ENCODE measurements around the gene POLR2J. TPM values are rescaled to one million over a fixed set of nuclear protein-coding genes. Genes with fewer than 3 reads are reported as not detected.

POLR2J gene
- total RNA-seq, 4 donors from 2014 or later = 9.3 to 19.2 (median 15.9) TPM

GRCh38 chr7:102432442-102433218 is 46.1 kb downstream of the POLR2J start:
- intact Hi-C loops (cut with DNase I; ENCODE audit: low total_unique reads) = no loop called here
- H3K4me3 ChIP-seq (ENCODE audit: low read depth, poor library complexity, severe bottlenecking) = peak overlapping the region; percentile 48
- no peak for DNase-seq (ENCODE audit: low spot score in 2 of 2)
- 31 to 32% methylated on average over 27 of the region's 27 CpGs for WGBS, 2 donors
- no peak for TF ChIP-seq CTCF (IDR thresholded peaks at IDR 0.05)
- no peak for TF ChIP-seq POLR2A (IDR thresholded peaks at IDR 0.05)

DNA sequence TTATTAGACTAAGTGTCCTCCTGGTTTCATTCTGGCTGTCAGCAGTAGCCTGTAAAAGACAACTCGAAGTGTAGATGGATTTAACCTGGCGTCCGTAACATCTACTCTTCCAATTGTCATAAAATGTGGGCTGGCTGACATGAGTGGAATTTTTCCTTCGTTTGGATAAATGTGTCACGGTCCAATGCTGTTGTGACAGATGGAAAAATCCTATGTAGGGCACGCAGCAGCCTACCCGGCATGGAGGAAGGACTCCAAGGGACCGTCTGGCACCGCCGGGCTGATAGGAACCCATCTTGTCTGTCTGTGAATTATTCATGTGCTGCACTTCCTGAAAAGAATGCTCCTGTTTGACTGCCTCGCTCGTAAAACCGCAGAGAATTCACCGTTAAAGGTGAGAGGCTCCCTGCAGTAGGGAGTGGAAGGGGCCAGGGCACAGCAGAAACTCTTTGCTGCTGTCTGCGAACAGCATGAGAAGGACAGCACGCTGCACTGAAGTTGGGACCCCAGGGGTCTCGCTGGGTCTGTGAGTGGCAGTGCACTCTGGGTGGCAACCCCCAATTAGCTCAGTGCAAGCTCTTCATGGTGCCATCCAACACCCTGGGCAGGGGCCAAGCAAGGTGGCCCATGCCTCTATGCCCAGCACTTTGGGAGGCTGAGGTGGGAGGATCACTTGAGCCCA is 47.0 kb downstream of the POLR2J start:
- WGBS, 2 donors = 32 to 43% methylated on average over 17 of the region's 17 CpGs
- intact Hi-C loops (cut with DNase I; ENCODE audit: low total_unique reads) = no loop called here
- DNase-seq (ENCODE audit: low spot score in 2 of 2) = no peak
- no peak overlapping the region for H3K4me3 ChIP-seq (ENCODE audit: low read depth, poor library complexity, severe bottlenecking)
- TF ChIP-seq CTCF (IDR thresholded peaks at IDR 0.05) = no peak
- TF ChIP-seq POLR2A (IDR thresholded peaks at IDR 0.05) = no peak

- no peak for TF ChIP-seq POLR2A (IDR thresholded peaks at IDR 0.05)
- TF ChIP-seq CTCF (IDR thresholded peaks at IDR 0.05) = no peak
- H3K4me3 ChIP-seq (ENCODE audit: low read depth, poor library complexity, severe bottlenecking) = no peak overlapping the region
- no peak for DNase-seq (ENCODE audit: low spot score in 2 of 2)
- 88 to 92% methylated on average over 10 of the region's 10 CpGs for WGBS, 2 donors
- intact Hi-C loops (cut with DNase I; ENCODE audit: low total_unique reads) = no loop called here
Measured at GRCh38 chr7:102429141-102429899, 49.4 kb downstream of the POLR2J start.

DNA sequence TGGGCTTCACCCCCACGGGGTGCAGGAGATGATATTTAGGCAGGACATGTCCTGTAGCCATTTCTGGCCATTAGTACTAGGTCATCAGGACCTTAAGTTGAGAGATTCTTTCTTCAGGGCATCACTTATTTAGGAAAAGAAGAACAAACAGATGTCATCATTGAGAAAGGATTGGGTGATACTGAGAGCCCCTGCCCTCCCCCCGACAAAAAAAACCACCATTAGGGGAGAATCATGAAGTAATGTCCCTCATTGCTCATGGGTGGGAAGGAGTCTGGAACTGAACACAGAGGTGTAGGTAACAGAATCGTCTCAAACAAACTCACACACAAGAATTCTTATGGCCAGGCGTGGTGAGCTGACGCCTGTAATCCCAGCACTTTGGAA is 51.7 kb downstream of the POLR2J start:
- WGBS, 2 donors = 86 to 93% methylated on average over 5 of the region's 5 CpGs
- TF ChIP-seq POLR2A (IDR thresholded peaks at IDR 0.05) (no peak), CTCF (IDR thresholded peaks at IDR 0.05) (no peak)
- intact Hi-C loops (cut with DNase I; ENCODE audit: low total_unique reads) = no loop called here
- no peak overlapping the region for H3K4me3 ChIP-seq (ENCODE audit: low read depth, poor library complexity, severe bottlenecking)
- DNase-seq (ENCODE audit: low spot score in 2 of 2) = no peak

DNA sequence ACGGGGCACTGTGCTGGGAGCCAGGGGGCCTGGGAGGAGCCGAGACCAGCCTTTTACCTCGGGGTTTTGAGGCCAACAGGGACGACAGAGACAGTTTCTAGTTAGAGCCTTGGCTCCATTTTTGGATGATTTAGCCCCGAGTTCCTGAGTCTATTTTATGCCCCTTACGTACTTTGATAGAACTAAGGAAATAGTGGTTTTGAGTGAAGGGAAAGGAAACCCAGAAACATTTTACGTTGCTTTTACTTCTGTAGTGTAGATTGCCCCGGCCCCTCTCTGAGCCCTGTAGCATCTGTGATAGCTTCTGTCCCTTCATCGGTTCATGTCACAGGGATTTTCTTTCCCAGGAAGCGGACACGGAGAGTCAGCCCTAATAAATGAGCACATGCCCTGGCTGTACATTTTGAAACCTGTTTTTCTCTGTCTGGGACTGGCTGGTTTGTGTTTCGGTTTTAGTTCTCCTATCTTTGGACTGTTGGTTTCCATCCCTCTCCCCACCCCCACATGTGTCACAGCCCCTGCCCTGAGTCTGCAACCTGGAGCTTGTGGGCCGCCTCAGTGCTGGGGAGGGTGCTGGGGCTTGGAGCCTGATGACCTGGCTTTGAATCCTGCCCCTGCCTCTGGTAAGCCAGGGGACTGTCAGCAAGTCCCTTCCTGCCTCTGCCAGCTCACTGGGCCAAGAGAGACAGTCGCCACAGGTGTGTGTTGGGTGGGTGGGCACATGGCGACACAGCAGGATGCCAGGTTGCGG is 52.3 kb downstream of the POLR2J start:
- intact Hi-C loops (cut with DNase I; ENCODE audit: low total_unique reads) = no loop called here
- TF ChIP-seq CTCF (IDR thresholded peaks at IDR 0.05) (no peak), POLR2A (IDR thresholded peaks at IDR 0.05) (no peak)
- no peak overlapping the region for H3K4me3 ChIP-seq (ENCODE audit: low read depth, poor library complexity, severe bottlenecking)
- no peak for DNase-seq (ENCODE audit: low spot score in 2 of 2)
- WGBS, 2 donors = 82 to 83% methylated on average over 16 of the region's 16 CpGs
